HEK293 (cell line): ENCODE results near the gene CDCA4.

Experiments used
- CTCF ChIA-PET: fragments of 350-600 bp; formaldehyde crosslinking; extraction: SDS; loops from one replicate; lab custom pipeline; 2021; ENCODE audit warnings: antibody characterized with exemption; lab: Yijun Ruan, JAX
- POLR2A ChIA-PET: fragments of 300-600 bp; formaldehyde crosslinking; extraction: SDS; loops from one replicate; lab custom pipeline; 2020; ENCODE audit warnings: antibody characterized with exemption, inconsistent platforms; lab: Yijun Ruan, JAX
- H3K27ac ChIP-seq: fragments of 200-500 bp; sonication (Bioruptor generic); 2 replicates; pipeline ENCODE4 v1.5.1; 2014; ENCODE audit warnings: low read depth, low read length, control low read depth, inconsistent platforms; ENCODE audit errors: extremely low read depth
- H3K36me3 ChIP-seq, 2 experiments: fragments of 200-500 bp in 1 of 2; sonication (Bioruptor generic) in 1 of 2; 1 replicate in 1 of 2; 2 replicates in 1 of 2; pipeline ENCODE4 v1.5.1; 2014 to 2017; ENCODE audit warnings: inconsistent platforms in 2 of 2, low read length in 2 of 2; ENCODE audit not compliant: control insufficient read depth in 2 of 2, insufficient read depth in 1 of 2
- H3K4me1 ChIP-seq: fragments of 200-500 bp; sonication (Bioruptor generic); 2 replicates; pipeline ENCODE4 v1.5.1; 2014; ENCODE audit warnings: mild to moderate bottlenecking, low read length, inconsistent platforms; ENCODE audit not compliant: control insufficient read depth, insufficient read depth
- H3K4me3 ChIP-seq: 2 replicates; pipeline ENCODE4 v1.5.1; 2011; ENCODE audit warnings: low read depth, mild to moderate bottlenecking, control low read depth, low read length, moderate library complexity
- H3K9me3 ChIP-seq: fragments of 200-500 bp; sonication (Bioruptor generic); 2 replicates; pipeline ENCODE4 v1.5.1; 2014; ENCODE audit warnings: low read depth, low read length, inconsistent platforms; ENCODE audit not compliant: control insufficient read depth, insufficient read depth
- EGR2 ChIP-seq: fragments of 450-650 bp; formaldehyde crosslinking; IDR thresholded peaks from 2 replicates; pipeline ENCODE4 v1.5.1; 2016; ENCODE audit warnings: low read depth, missing biosample characterization, missing genetic modification characterization
- GLIS2 ChIP-seq: fragments of 450-650 bp; formaldehyde crosslinking; IDR thresholded peaks from 2 replicates; pipeline ENCODE4 v1.5.1; 2016; ENCODE audit warnings: missing biosample characterization, missing genetic modification characterization
- HOXD13 ChIP-seq: sonication (generic); formaldehyde crosslinking; IDR thresholded peaks from 2 replicates; pipeline ENCODE4 v1.8.0; 2022; ENCODE audit warnings: missing genetic modification reagents, borderline replicate concordance
- KLF8 ChIP-seq: fragments of 450-650 bp; formaldehyde crosslinking; IDR thresholded peaks from 2 replicates; pipeline ENCODE4 v1.5.1; 2016; ENCODE audit warnings: missing biosample characterization, missing genetic modification characterization
- ZBTB11 ChIP-seq: fragments of 450-650 bp; formaldehyde crosslinking; conservative IDR thresholded peaks from 2 replicates; pipeline ENCODE4 v1.5.1; 2016; ENCODE audit warnings: low read depth, missing biosample characterization, missing genetic modification characterization
- ZBTB6 ChIP-seq: fragments of 450-650 bp; formaldehyde crosslinking; IDR thresholded peaks from 2 replicates; pipeline ENCODE4 v1.5.1; 2017; ENCODE audit warnings: missing biosample characterization, missing genetic modification characterization
- ZNF335 ChIP-seq: fragments of 450-650 bp; formaldehyde crosslinking; conservative IDR thresholded peaks from 2 replicates; pipeline ENCODE4 v1.5.1; 2016; ENCODE audit warnings: missing biosample characterization, missing genetic modification characterization
- ZNF341 ChIP-seq: fragments of 450-650 bp; formaldehyde crosslinking; IDR thresholded peaks from 2 replicates; pipeline ENCODE4; 2016; ENCODE audit warnings: low read depth, missing biosample characterization, missing genetic modification characterization
- ZNF398 ChIP-seq: fragments of 450-650 bp; formaldehyde crosslinking; IDR thresholded peaks from 2 replicates; pipeline ENCODE4 v1.5.1; 2017; ENCODE audit warnings: missing biosample characterization, missing genetic modification characterization
- ZNF426 ChIP-seq: fragments of 450-650 bp; formaldehyde crosslinking; IDR thresholded peaks from 2 replicates; pipeline ENCODE4 v1.5.1; 2017; ENCODE audit warnings: missing biosample characterization, missing genetic modification characterization, mild to moderate bottlenecking, inconsistent platforms, moderate library complexity
- ZNF555 ChIP-seq: fragments of 450-650 bp; formaldehyde crosslinking; conservative IDR thresholded peaks from 2 replicates; pipeline ENCODE4 v1.5.1; 2017; ENCODE audit warnings: missing biosample characterization, mild to moderate bottlenecking, missing genetic modification characterization, inconsistent platforms
- ZNF561 ChIP-seq: fragments of 450-650 bp; IDR thresholded peaks from 2 replicates; pipeline ENCODE4 v1.5.1; 2018; ENCODE audit warnings: missing biosample characterization, missing genetic modification characterization, borderline replicate concordance
- ZNF623 ChIP-seq: fragments of 450-650 bp; formaldehyde crosslinking; IDR thresholded peaks from 2 replicates; pipeline ENCODE4 v1.5.1; 2016; ENCODE audit warnings: missing biosample characterization, missing genetic modification characterization
- ZNF654 ChIP-seq: fragments of 450-650 bp; formaldehyde crosslinking; IDR thresholded peaks from 2 replicates; pipeline ENCODE4 v1.5.1; 2016; ENCODE audit warnings: low read depth, missing biosample characterization, missing genetic modification characterization
- ZNF660 ChIP-seq: fragments of 450-650 bp; IDR thresholded peaks from 2 replicates; pipeline ENCODE4 v1.5.1; 2018; ENCODE audit warnings: missing biosample characterization, mild to moderate bottlenecking, missing genetic modification characterization
- ZNF747 ChIP-seq: fragments of 450-650 bp; formaldehyde crosslinking; IDR thresholded peaks from 2 replicates; pipeline ENCODE4 v1.5.1; 2016; ENCODE audit warnings: missing biosample characterization, missing genetic modification characterization

CDCA4 gene

GRCh38 chr14:105062048-105062433 lies 41.2 kb upstream of the CDCA4 start:
- Histone ChIP-seq H3K4me1 (no peaks in the 10 kb centered on the region), H3K9me3 (no peaks in the 10 kb centered on the region), H3K4me3 (no peak overlapping the region), H3K36me3 (no peaks in the 10 kb centered on the region), H3K27ac (no peak overlapping the region)
- POLR2A ChIA-PET, result no interaction called here
- CTCF ChIA-PET, result interaction anchor here (0.6 to 2.1 kb wide), 3 partner anchors 16 to 48 kb away, joined by 4 to 7 read pairs (median 5); no protein-coding TSS in a partner anchor
- TF ChIP-seq ZNF561 (tag by site-specific recombination) (no peak), ZNF555 (tag by site-specific recombination) (no peak)

GRCh38 chr14:105061428-105062047 lies 40.7 kb upstream of the CDCA4 start:
- TF ChIP-seq ZNF747 (tag by site-specific recombination) (no peak), ZNF341 (tag by site-specific recombination) (no peak), EGR2 (no peak), ZBTB6 (no peak), HOXD13 (CRISPR knock-in tag) (no peak), ZNF623 (tag by site-specific recombination) (no peak), ZNF335 (tag by site-specific recombination) (no peak), ZNF660 (no peak), ZNF426 (tag by site-specific recombination) (no peak), ZNF398 (tag by site-specific recombination) (no peak), ZBTB11 (tag by site-specific recombination) (no peak), GLIS2 (tag by site-specific recombination) (no peak), ZNF654 (tag by site-specific recombination) (no peak), KLF8 (tag by site-specific recombination) (no peak)
- Histone ChIP-seq H3K36me3 (no peaks in the 10 kb centered on the region), H3K4me1 (no peaks in the 10 kb centered on the region), H3K27ac (no peak overlapping the region), H3K4me3 (no peak overlapping the region), H3K9me3 (no peaks in the 10 kb centered on the region)
- ChIA-PET POLR2A (no interaction called here), CTCF (interaction anchor here (1.9 to 2.1 kb wide), 2 partner anchors 15 to 17 kb away, joined by 5 to 7 read pairs; no protein-coding TSS in a partner anchor)
